SK-N-SH treated with all-trans-retinoic acid at 6 μM for 48 hours (cell line): ENCODE measurements around the gene GALNTL6.

Experiments used
- CREB5 ChIP-seq: fragments of 250-450 bp; sonication (Bioruptor Pico); IDR thresholded peaks from 2 replicates; pipeline ENCODE4 v1.5.1; 2020; ENCODE audit warnings: low read depth, mild to moderate bottlenecking, moderate library complexity
- PATZ1 ChIP-seq: fragments of 250-450 bp; sonication (Bioruptor Pico); IDR thresholded peaks from 2 replicates; pipeline ENCODE4 v1.8.0; 2020; ENCODE audit warnings: mild to moderate bottlenecking, moderate library complexity, borderline replicate concordance
- PPARA ChIP-seq: fragments of 250-450 bp; sonication (Bioruptor Pico); IDR thresholded peaks from 2 replicates; pipeline ENCODE4 v1.5.0; 2020; ENCODE audit warnings: mild to moderate bottlenecking, borderline replicate concordance
- RARB ChIP-seq: fragments of 250-450 bp; sonication (Bioruptor Pico); IDR thresholded peaks from 2 replicates; pipeline ENCODE4 v1.8.0; 2021; ENCODE audit warnings: mild to moderate bottlenecking, moderate library complexity
- TCF4 ChIP-seq: fragments of 250-450 bp; sonication (Bioruptor Pico); IDR thresholded peaks from 2 replicates; pipeline ENCODE4 v1.8.0; 2021; ENCODE audit warnings: mild to moderate bottlenecking, moderate library complexity, borderline replicate concordance
- TOX ChIP-seq: fragments of 250-450 bp; sonication (Bioruptor Pico); IDR thresholded peaks from 2 replicates; pipeline ENCODE4 v1.8.0; 2021; ENCODE audit warnings: mild to moderate bottlenecking, moderate library complexity, borderline replicate concordance
- TSHZ2 ChIP-seq: fragments of 250-450 bp; sonication (Bioruptor Pico); IDR thresholded peaks from 2 replicates; pipeline ENCODE4 v1.5.0; 2020; ENCODE audit warnings: mild to moderate bottlenecking, moderate library complexity
- ZFP3 ChIP-seq: fragments of 250-450 bp; sonication (Bioruptor Pico); IDR thresholded peaks from 2 replicates; pipeline ENCODE4 v1.5.0; 2020; ENCODE audit warnings: mild to moderate bottlenecking, moderate library complexity
- ZNF565 ChIP-seq: fragments of 450-650 bp; formaldehyde crosslinking; conservative IDR thresholded peaks from 2 replicates; pipeline ENCODE4 v1.5.0; 2020; ENCODE audit warnings: low read depth, mild to moderate bottlenecking, moderate library complexity
- ZNF70 ChIP-seq: fragments of 450-650 bp; formaldehyde crosslinking; IDR thresholded peaks from 2 replicates; pipeline ENCODE4 v1.5.0; 2020; ENCODE audit warnings: mild to moderate bottlenecking, moderate library complexity
- ZNF8 ChIP-seq: fragments of 450-650 bp; formaldehyde crosslinking; IDR thresholded peaks from 2 replicates; pipeline ENCODE4 v1.5.0; 2020; ENCODE audit warnings: mild to moderate bottlenecking, moderate library complexity

- no peak for TF ChIP-seq ZNF70 (CRISPR knock-in tag)
- no peak for TF ChIP-seq TSHZ2 (CRISPR knock-in tag)
- TF ChIP-seq ZNF8 (CRISPR knock-in tag), result no peak
- TF ChIP-seq PATZ1 (CRISPR knock-in tag), result no peak
- no peak for TF ChIP-seq ZFP3
- no peak for TF ChIP-seq TCF4
- no peak for TF ChIP-seq TOX (CRISPR knock-in tag)
- no peak for TF ChIP-seq ZNF565 (CRISPR knock-in tag)
- no peak for TF ChIP-seq RARB
- no peak for TF ChIP-seq CREB5 (CRISPR knock-in tag)
- TF ChIP-seq PPARA (CRISPR knock-in tag), result no peak
These were observed 1162.5 kb downstream of the GALNTL6 start for GRCh38 chr4:172975651-172976229.
